Measurements from ENCODE around the gene IL31. TPM values are rescaled to one million over a fixed set of nuclear protein-coding genes. Genes with fewer than 3 reads are reported as not detected.

The IL31 gene
- total and polyA plus RNA-seq, 4 donors, result not detected

DNA sequence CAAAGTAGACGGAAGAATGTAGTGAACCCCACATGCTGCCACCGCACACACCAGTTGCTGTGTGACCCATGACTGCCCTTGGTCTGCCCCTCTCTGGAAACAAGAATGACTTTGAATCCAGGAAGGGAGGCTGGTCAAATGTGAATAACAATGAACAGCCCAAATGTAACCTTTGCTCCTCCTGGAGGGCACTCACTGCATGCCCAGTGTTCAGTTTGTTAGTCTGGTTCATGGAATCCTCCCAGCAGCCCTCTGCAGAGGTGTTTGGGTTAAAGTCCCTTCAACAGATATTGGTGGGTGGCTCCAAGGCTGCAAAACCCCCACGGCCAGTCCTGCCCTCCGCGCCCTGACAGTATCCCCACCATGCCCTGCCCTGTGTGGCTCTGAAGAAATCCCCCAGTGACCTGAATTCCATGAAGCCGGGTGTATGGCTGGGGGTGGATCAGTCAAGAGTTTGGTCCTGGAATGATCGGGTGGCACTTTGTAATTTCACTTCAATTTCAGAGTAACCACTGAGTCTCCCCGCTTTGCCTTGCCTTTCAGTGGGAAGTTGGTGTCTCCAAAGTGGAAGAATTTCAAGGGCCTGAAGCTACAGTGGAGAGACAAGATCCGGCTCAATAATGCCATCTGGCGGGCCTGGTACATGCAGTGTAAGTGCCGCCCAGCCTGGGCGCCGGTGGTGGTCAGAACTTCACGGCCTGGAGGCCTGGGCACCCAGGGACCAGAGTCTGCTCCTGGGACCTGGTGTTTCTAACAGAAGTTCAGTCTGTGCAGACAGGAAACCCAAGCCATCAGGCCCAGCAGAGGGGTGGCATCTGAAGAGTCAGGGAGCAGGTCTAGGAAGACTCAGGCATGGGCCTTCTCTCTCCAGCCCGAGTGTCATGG, 47.1 kb downstream of the IL31 start:
- WGBS, result 40% methylated on average over 15 of the region's 15 CpGs
- H3K4me3 ChIP-seq (ENCODE audit: low read depth in 1 of 3, low read length in 3 of 3), result peak overlapping the region; percentile 14 to 55 (median 44)
- no peaks in the 10 kb centered on the region for H3K9me3 ChIP-seq (ENCODE audit: control insufficient read depth in 4 of 4, low read length in 3 of 4)
- TF ChIP-seq GABPA (IDR thresholded peaks at IDR 0.05 in 1 of 2, conservative IDR thresholded peaks at IDR 0.05 in 1 of 2) (peak in 1 of 2 donors; percentile 20), EGR1 (IDR thresholded peaks at IDR 0.05; ENCODE audit: low read depth in 2 of 2) (no peak), FOXA2 (IDR thresholded peaks at IDR 0.05) (no peak), ATF3 (IDR thresholded peaks at IDR 0.05) (peak; percentile 37), TAF1 (conservative IDR thresholded peaks at IDR 0.05) (peak; percentile 62), HNF4G (IDR thresholded peaks at IDR 0.05) (peak; percentile 93), YY1 (IDR thresholded peaks at IDR 0.05) (peak; percentile 71), HNF4A (conservative IDR thresholded peaks at IDR 0.05) (peak; percentile 95 to 96), FOXA1 (IDR thresholded peaks at IDR 0.05) (no peak), RXRA (IDR thresholded peaks at IDR 0.05) (peak; percentile 90 to 95), SP1 (IDR thresholded peaks at IDR 0.05) (peak; percentile 99), JUND (IDR thresholded peaks at IDR 0.05) (peak in 1 of 2 donors; percentile 70), NR2F2 (IDR thresholded peaks at IDR 0.05) (peak; percentile 54), RAD21 (IDR thresholded peaks at IDR 0.05) (peak; percentile 49 to 71)
- TF ChIP-seq, protein P1, sequence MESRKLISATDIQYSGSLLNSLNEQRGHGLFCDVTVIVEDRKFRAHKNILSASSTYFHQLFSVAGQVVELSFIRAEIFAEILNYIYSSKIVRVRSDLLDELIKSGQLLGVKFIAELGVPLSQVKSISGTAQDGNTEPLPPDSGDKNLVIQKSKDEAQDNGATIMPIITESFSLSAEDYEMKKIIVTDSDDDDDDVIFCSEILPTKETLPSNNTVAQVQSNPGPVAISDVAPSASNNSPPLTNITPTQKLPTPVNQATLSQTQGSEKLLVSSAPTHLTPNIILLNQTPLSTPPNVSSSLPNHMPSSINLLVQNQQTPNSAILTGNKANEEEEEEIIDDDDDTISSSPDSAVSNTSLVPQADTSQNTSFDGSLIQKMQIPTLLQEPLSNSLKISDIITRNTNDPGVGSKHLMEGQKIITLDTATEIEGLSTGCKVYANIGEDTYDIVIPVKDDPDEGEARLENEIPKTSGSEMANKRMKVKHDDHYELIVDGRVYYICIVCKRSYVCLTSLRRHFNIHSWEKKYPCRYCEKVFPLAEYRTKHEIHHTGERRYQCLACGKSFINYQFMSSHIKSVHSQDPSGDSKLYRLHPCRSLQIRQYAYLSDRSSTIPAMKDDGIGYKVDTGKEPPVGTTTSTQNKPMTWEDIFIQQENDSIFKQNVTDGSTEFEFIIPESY (IDR thresholded peaks at IDR 0.05), result no peak
- TF ChIP-seq, protein P2, sequence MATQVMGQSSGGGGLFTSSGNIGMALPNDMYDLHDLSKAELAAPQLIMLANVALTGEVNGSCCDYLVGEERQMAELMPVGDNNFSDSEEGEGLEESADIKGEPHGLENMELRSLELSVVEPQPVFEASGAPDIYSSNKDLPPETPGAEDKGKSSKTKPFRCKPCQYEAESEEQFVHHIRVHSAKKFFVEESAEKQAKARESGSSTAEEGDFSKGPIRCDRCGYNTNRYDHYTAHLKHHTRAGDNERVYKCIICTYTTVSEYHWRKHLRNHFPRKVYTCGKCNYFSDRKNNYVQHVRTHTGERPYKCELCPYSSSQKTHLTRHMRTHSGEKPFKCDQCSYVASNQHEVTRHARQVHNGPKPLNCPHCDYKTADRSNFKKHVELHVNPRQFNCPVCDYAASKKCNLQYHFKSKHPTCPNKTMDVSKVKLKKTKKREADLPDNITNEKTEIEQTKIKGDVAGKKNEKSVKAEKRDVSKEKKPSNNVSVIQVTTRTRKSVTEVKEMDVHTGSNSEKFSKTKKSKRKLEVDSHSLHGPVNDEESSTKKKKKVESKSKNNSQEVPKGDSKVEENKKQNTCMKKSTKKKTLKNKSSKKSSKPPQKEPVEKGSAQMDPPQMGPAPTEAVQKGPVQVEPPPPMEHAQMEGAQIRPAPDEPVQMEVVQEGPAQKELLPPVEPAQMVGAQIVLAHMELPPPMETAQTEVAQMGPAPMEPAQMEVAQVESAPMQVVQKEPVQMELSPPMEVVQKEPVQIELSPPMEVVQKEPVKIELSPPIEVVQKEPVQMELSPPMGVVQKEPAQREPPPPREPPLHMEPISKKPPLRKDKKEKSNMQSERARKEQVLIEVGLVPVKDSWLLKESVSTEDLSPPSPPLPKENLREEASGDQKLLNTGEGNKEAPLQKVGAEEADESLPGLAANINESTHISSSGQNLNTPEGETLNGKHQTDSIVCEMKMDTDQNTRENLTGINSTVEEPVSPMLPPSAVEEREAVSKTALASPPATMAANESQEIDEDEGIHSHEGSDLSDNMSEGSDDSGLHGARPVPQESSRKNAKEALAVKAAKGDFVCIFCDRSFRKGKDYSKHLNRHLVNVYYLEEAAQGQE (IDR thresholded peaks at IDR 0.05), result peak; percentile 31
- TF ChIP-seq, protein P3, sequence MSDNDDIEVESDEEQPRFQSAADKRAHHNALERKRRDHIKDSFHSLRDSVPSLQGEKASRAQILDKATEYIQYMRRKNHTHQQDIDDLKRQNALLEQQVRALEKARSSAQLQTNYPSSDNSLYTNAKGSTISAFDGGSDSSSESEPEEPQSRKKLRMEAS (IDR thresholded peaks at IDR 0.05), result peak; percentile 64
- TF ChIP-seq, protein P4, sequence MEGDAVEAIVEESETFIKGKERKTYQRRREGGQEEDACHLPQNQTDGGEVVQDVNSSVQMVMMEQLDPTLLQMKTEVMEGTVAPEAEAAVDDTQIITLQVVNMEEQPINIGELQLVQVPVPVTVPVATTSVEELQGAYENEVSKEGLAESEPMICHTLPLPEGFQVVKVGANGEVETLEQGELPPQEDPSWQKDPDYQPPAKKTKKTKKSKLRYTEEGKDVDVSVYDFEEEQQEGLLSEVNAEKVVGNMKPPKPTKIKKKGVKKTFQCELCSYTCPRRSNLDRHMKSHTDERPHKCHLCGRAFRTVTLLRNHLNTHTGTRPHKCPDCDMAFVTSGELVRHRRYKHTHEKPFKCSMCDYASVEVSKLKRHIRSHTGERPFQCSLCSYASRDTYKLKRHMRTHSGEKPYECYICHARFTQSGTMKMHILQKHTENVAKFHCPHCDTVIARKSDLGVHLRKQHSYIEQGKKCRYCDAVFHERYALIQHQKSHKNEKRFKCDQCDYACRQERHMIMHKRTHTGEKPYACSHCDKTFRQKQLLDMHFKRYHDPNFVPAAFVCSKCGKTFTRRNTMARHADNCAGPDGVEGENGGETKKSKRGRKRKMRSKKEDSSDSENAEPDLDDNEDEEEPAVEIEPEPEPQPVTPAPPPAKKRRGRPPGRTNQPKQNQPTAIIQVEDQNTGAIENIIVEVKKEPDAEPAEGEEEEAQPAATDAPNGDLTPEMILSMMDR (IDR thresholded peaks at IDR 0.05; ENCODE audit: low read depth, low read length, missing input control), result peak; percentile 46
- H3K9ac ChIP-seq (ENCODE audit: low read depth in 1 of 2, low read length in 2 of 2), result peak overlapping the region; percentile 63 to 77
- no peaks in the 10 kb centered on the region for H3K27me3 ChIP-seq (ENCODE audit: control insufficient read depth in 4 of 4, insufficient read depth in 4 of 4, low read length in 3 of 4)
- H3K4me1 ChIP-seq (ENCODE audit: control insufficient read depth in 4 of 4, insufficient read depth in 4 of 4, low read length in 3 of 4), result peaks cover 7 to 57% (median 42%) of the 10 kb centered on the region in 4 donors
- DNase-seq (ENCODE audit: low spot score), result no peak
- H3K27ac ChIP-seq (ENCODE audit: low read depth in 1 of 2, low read length in 2 of 2), result peak overlapping the region; percentile 87 to 90
- peaks cover 5 to 31% (median 13%) of the 10 kb centered on the region in 4 donors for H3K36me3 ChIP-seq (ENCODE audit: control insufficient read depth in 4 of 4, insufficient read depth in 3 of 4, low read depth in 1 of 4, low read length in 3 of 4)

Measured in liver (tissue), 9 donors.